ENCODE measurements around the gene RNF144A. TPM values are rescaled to one million over a fixed set of nuclear protein-coding genes. Genes with fewer than 3 reads are reported as not detected.

Gene RNF144A
- total RNA-seq, 1 experiment from 2014 or later: 13.0 TPM

- CTCF ChIA-PET: no interaction called here
- Histone ChIP-seq H3K27ac (ENCODE audit: low read depth, low read length) (no peak overlapping the region), H3K36me3 (ENCODE audit: control insufficient read depth in 1 of 2, insufficient read depth in 2 of 2, low read length in 2 of 2) (no peaks in the 10 kb centered on the region), H3K4me2 (ENCODE audit: low read length) (no peak overlapping the region), H3K9me2 (ENCODE audit: insufficient read depth) (no peaks in the 10 kb centered on the region), H3K79me2 (ENCODE audit: insufficient read depth, low read length) (no peaks in the 10 kb centered on the region), H3K27me3 (ENCODE audit: insufficient read depth, low read length) (no peaks in the 10 kb centered on the region), H4K20me1 (ENCODE audit: insufficient read depth) (no peaks in the 10 kb centered on the region), H2AFZ (ENCODE audit: low read depth, low read length, poor library complexity, severe bottlenecking) (no peak overlapping the region), H3K4me1 (ENCODE audit: control insufficient read depth in 1 of 2, insufficient read depth in 2 of 2, low read length in 2 of 2) (no peaks in the 10 kb centered on the region), H3K9ac (ENCODE audit: low read length) (no peak overlapping the region), H3K9me3 (ENCODE audit: control insufficient read depth in 1 of 2, insufficient read depth in 1 of 2, low read depth in 1 of 2, low read length in 2 of 2) (no peaks in the 10 kb centered on the region), H3K4me3 (replicated peaks in 1 of 2; ENCODE audit: low read depth in 1 of 2, low read length in 2 of 2) (no peak overlapping the region)
- RAD21 ChIA-PET (ENCODE audit: low non-redundant PET in 1 of 2, low total read pairs in 2 of 2, uncharacterized antibody in 2 of 2, unreplicated experiment in 2 of 2): no interaction called here
- POLR2A ChIA-PET: no interaction called here
- BruUV-seq (replicated peaks): no TSS peak
- ATAC-seq: no peak
- intact Hi-C loops (cut with micrococcal nuclease): no loop called here
- DNase-seq (ENCODE audit: low read depth, low spot score): no peak
- no peak for TF ChIP-seq ZFX (IDR thresholded peaks at IDR 0.05)
- TF ChIP-seq FOSL1 (IDR thresholded peaks at IDR 0.05; ENCODE audit: low read depth): no peak
- TF ChIP-seq ZNF274 (IDR thresholded peaks at IDR 0.05; ENCODE audit: low read depth, low read length): no peak
- TF ChIP-seq REST (IDR thresholded peaks at IDR 0.05; ENCODE audit: low read depth): no peak
- no peak for TF ChIP-seq ATF3 (IDR thresholded peaks at IDR 0.05)
- no peak for TF ChIP-seq EGR1 (IDR thresholded peaks at IDR 0.05; ENCODE audit: low read depth)
- no peak for TF ChIP-seq MAX (IDR thresholded peaks at IDR 0.05)
- no peak for TF ChIP-seq RAD21 (IDR thresholded peaks at IDR 0.05; ENCODE audit: low read depth)
- TF ChIP-seq POLR2AphosphoS5 (IDR thresholded peaks at IDR 0.05; ENCODE audit: low read depth, low read length): no peak
- TF ChIP-seq CEBPB (IDR thresholded peaks at IDR 0.05; ENCODE audit: low read depth): no peak
- no peak for TF ChIP-seq SRF (IDR thresholded peaks at IDR 0.05; ENCODE audit: low read depth)
- no peak for TF ChIP-seq ZBTB33 (IDR thresholded peaks at IDR 0.05; ENCODE audit: extremely low read depth, insufficient replicate concordance, low read length)
- TF ChIP-seq TCF7L2 (IDR thresholded peaks at IDR 0.05; ENCODE audit: borderline replicate concordance, extremely low read depth, insufficient read depth, insufficient read length): no peak
- TF ChIP-seq EZH2 (IDR thresholded peaks at IDR 0.05): no peak
- no peak for TF ChIP-seq JUND (IDR thresholded peaks at IDR 0.05)
- TF ChIP-seq CBX3 (IDR thresholded peaks at IDR 0.05; ENCODE audit: low read depth): no peak
Measured at GRCh38 chr2:6952101-6952500, 34.9 kb downstream of the RNF144A start.

All from HCT116 (cell line).